Measurements from ENCODE around the gene PLXNA4. TPM values are rescaled to one million over a fixed set of nuclear protein-coding genes. Genes with fewer than 3 reads are reported as not detected.

The PLXNA4 gene
- total and polyA plus RNA-seq, 3 experiments from 2014 or later = 0.02 to 0.05 TPM; not detected in 1

DNA sequence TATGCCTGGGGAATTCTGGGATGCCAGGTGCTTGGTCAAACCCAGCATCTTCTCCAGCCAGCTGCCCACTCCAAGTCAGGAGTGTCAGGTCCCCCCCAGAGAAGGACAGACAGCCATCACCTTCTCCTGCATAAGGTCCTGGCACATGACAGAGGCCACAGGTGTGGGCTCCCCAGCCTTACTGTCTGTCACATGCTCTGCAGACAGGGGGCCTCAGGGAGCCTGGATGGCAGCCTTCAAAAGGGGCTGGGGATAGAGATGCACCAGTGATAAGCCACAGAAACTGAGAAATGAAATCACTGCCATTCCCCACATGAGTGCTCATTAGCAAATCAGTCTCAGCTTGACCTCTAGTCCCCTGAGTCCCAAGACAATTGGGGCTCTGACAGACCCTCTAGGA is 72.9 kb downstream of the PLXNA4 start:
- no peak overlapping the region for H3K4me3 ChIP-seq (ENCODE audit: low read length)
- peaks cover 0 to 1% (median 0%) of the 10 kb centered on the region in 3 donors for H3K36me3 Mint-ChIP-seq
- no peaks in the 10 kb centered on the region for H3K27me3 ChIP-seq (ENCODE audit: insufficient read depth, low read length, poor library complexity, severe bottlenecking)
- H3K4me3 Mint-ChIP-seq = no peak overlapping the region
- no peaks in the 10 kb centered on the region for H3K4me1 ChIP-seq (ENCODE audit: insufficient read depth, low read length)
- no peaks in the 10 kb centered on the region for H3K36me3 ChIP-seq (ENCODE audit: insufficient read depth, low read length)
- no peak overlapping the region for H3K27ac ChIP-seq (ENCODE audit: low read depth, low read length)
- no peaks in the 10 kb centered on the region for H3K9me3 Mint-ChIP-seq
- H3K4me1 Mint-ChIP-seq = peaks cover 0 to 4% (median 0%) of the 10 kb centered on the region in 3 donors
- peak overlapping the region in 1 of 8 donors; percentile 12 for H3K27ac Mint-ChIP-seq
- ChIA-PET CTCF (no interaction called here), POLR2A (no interaction called here)
- peaks cover 0 to 9% of the 10 kb centered on the region in 2 donors for H3K27me3 Mint-ChIP-seq
- no peak for DNase-seq
- H3K9me3 ChIP-seq (ENCODE audit: low read length) = no peaks in the 10 kb centered on the region

DNA sequence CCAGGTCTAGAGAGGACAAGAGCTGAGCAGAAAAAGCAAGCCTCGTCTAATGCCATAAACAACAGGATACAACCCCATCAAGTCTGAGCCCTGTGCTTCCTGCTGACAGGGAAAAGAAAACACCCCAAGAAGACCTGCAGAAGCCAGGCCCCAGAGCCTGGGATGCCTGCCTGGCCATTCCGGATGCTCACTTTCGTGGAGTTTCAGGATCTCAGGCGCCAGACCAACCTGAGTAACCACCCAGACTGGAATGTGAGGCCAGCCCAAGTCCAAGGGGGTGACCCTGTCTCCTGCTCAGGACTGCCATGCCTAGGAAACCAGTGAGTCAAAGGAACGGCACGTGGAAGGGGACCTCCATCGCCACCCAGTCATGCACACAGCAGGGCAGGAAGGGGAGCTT is 74.3 kb downstream of the PLXNA4 start:
- peaks cover 0 to 1% (median 0%) of the 10 kb centered on the region in 3 donors for H3K36me3 Mint-ChIP-seq
- no peak overlapping the region for H3K4me3 ChIP-seq (ENCODE audit: low read length)
- H3K4me1 Mint-ChIP-seq = peaks cover 0 to 4% (median 0%) of the 10 kb centered on the region in 3 donors
- no peak overlapping the region for H3K4me3 Mint-ChIP-seq
- no peaks in the 10 kb centered on the region for H3K9me3 Mint-ChIP-seq
- CTCF ChIA-PET = no interaction called here
- peaks cover 0 to 9% of the 10 kb centered on the region in 2 donors for H3K27me3 Mint-ChIP-seq
- no peak overlapping the region for H3K27ac ChIP-seq (ENCODE audit: low read depth, low read length)
- no peaks in the 10 kb centered on the region for H3K27me3 ChIP-seq (ENCODE audit: insufficient read depth, low read length, poor library complexity, severe bottlenecking)
- no peaks in the 10 kb centered on the region for H3K36me3 ChIP-seq (ENCODE audit: insufficient read depth, low read length)
- H3K9me3 ChIP-seq (ENCODE audit: low read length) = no peaks in the 10 kb centered on the region
- no peak overlapping the region for H3K27ac Mint-ChIP-seq
- POLR2A ChIA-PET = no interaction called here
- H3K4me1 ChIP-seq (ENCODE audit: insufficient read depth, low read length) = no peaks in the 10 kb centered on the region
- no peak for DNase-seq

DNA sequence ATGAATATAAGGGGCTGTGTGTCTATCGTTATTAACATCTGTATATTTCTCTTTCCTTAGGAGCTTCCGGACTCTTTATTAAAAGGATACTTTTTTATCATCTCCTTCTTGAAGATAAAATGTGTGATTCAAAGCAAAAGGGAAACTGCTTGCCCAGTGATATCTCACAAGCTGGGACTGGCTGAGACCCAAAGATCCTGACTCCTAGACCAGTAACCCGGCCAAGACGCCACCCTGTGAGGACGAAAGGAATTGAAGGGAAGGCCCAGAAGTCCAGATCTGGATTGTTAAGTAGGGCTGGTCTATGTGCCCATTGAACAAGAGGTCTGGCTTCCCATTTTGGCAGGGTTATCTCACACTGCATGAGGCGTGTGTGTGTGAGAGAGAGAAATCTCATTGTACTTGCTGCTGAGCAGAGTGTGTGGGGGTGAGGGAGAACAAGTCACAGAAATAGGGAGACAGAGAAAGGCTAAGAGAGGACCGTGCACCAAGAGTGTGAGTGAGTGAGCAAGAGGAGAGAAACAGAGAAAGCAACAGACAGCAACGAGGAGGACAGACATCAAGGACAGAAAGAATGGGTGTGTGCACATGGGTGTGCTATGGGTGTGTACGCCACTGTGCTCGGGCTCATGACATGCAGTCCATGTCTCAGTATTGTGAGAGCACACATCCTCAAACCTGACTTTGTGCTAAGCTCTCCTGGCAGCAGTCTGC is 75.4 kb downstream of the PLXNA4 start:
- H3K27me3 Mint-ChIP-seq = peaks cover 0 to 9% of the 10 kb centered on the region in 2 donors
- no peak overlapping the region for H3K4me3 Mint-ChIP-seq
- no peaks in the 10 kb centered on the region for H3K9me3 ChIP-seq (ENCODE audit: low read length)
- no peaks in the 10 kb centered on the region for H3K27me3 ChIP-seq (ENCODE audit: insufficient read depth, low read length, poor library complexity, severe bottlenecking)
- ChIA-PET POLR2A (no interaction called here), CTCF (no interaction called here)
- H3K9me3 Mint-ChIP-seq = no peaks in the 10 kb centered on the region
- no peak overlapping the region for H3K27ac Mint-ChIP-seq
- no peaks in the 10 kb centered on the region for H3K4me1 ChIP-seq (ENCODE audit: insufficient read depth, low read length)
- H3K27ac ChIP-seq (ENCODE audit: low read depth, low read length) = no peak overlapping the region
- peaks cover 0 to 1% (median 0%) of the 10 kb centered on the region in 3 donors for H3K36me3 Mint-ChIP-seq
- H3K36me3 ChIP-seq (ENCODE audit: insufficient read depth, low read length) = no peaks in the 10 kb centered on the region
- no peak overlapping the region for H3K4me3 ChIP-seq (ENCODE audit: low read length)
- H3K4me1 Mint-ChIP-seq = peaks cover 0 to 4% (median 0%) of the 10 kb centered on the region in 3 donors
- no peak for DNase-seq

DNA sequence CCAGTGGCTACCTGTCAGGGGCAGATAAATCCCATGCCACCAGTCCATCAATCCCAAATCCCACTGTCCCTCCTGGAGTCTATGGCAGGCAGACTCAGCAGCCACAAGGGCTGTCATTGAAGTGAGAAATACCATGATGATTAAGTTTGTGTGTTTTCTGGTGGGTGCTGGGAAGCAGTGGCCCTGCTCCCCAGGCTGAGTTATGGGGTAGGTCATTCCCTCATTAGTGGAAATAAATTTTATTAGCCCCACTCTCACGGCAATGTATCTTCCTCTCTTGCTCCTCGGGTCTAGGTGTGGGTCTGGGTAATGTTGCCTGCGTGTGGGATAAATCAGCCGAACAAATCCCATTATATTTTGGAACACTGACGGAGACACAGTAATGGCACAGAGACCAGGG is 76.8 kb downstream of the PLXNA4 start:
- POLR2A ChIA-PET = no interaction called here
- CTCF ChIA-PET = no interaction called here
- Mint-ChIP-seq H3K4me1 (peaks cover 0 to 4% (median 0%) of the 10 kb centered on the region in 3 donors), H3K4me3 (no peak overlapping the region), H3K36me3 (peaks cover 0 to 1% (median 0%) of the 10 kb centered on the region in 3 donors), H3K27me3 (peaks cover 0 to 14% of the 10 kb centered on the region in 2 donors), H3K27ac (no peak overlapping the region), H3K9me3 (no peaks in the 10 kb centered on the region)
- Histone ChIP-seq H3K9me3 (ENCODE audit: low read length) (no peaks in the 10 kb centered on the region), H3K27me3 (ENCODE audit: insufficient read depth, low read length, poor library complexity, severe bottlenecking) (no peaks in the 10 kb centered on the region), H3K36me3 (ENCODE audit: insufficient read depth, low read length) (no peaks in the 10 kb centered on the region), H3K4me1 (ENCODE audit: insufficient read depth, low read length) (no peaks in the 10 kb centered on the region), H3K4me3 (ENCODE audit: low read length) (no peak overlapping the region), H3K27ac (ENCODE audit: low read depth, low read length) (no peak overlapping the region)
- DNase-seq = no peak

DNA sequence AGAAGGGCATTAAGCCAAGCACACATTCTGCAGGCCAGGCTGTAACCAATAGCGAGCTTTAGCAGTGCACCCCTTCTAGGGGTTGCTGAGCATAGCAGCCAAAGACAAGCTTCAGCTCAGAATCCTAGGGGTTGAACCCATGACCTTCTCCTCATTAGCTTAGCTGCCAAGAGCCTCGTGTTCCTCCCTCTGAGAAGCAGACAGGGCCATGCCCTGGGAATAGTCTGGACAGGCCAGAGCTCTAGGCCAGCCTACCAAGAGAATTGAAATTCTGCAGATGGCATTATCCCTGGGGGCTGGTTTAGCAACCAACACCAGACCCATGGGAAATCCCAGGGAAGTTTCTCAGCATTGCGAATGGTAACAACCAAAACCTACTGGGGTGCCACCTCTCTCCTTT is 77.2 kb downstream of the PLXNA4 start:
- H3K27ac Mint-ChIP-seq = no peak overlapping the region
- H3K4me1 Mint-ChIP-seq = peaks cover 0 to 4% (median 0%) of the 10 kb centered on the region in 3 donors
- no peaks in the 10 kb centered on the region for H3K9me3 Mint-ChIP-seq
- no peak overlapping the region for H3K4me3 ChIP-seq (ENCODE audit: low read length)
- no peak for DNase-seq
- H3K27me3 ChIP-seq (ENCODE audit: insufficient read depth, low read length, poor library complexity, severe bottlenecking) = no peaks in the 10 kb centered on the region
- POLR2A ChIA-PET = no interaction called here
- no peak overlapping the region for H3K27ac ChIP-seq (ENCODE audit: low read depth, low read length)
- CTCF ChIA-PET = no interaction called here
- H3K36me3 Mint-ChIP-seq = peaks cover 0 to 1% (median 0%) of the 10 kb centered on the region in 3 donors
- H3K9me3 ChIP-seq (ENCODE audit: low read length) = no peaks in the 10 kb centered on the region
- H3K36me3 ChIP-seq (ENCODE audit: insufficient read depth, low read length) = no peaks in the 10 kb centered on the region
- H3K4me3 Mint-ChIP-seq = no peak overlapping the region
- H3K4me1 ChIP-seq (ENCODE audit: insufficient read depth, low read length) = no peaks in the 10 kb centered on the region
- peaks cover 0 to 14% of the 10 kb centered on the region in 2 donors for H3K27me3 Mint-ChIP-seq

DNA sequence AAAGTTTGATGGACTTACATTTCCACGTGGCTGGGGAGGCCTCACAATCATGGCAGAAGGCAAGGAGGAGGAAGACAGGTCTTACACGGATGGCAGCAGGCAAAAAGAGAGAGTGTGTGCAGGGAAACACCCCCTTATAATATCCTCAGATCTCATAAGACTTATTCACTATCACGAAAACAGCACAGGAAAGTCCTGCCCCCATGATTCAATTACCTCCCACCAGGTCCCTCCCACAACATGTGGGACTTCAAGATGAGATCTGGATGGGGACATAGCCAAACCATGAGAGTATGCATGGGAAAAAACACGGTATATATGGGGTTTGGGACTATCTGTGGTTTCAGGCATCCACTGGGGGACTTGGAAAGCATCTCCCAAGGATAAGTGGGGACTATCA is 78.0 kb downstream of the PLXNA4 start:
- no peaks in the 10 kb centered on the region for H3K9me3 ChIP-seq (ENCODE audit: low read length)
- H3K4me3 ChIP-seq (ENCODE audit: low read length) = no peak overlapping the region
- H3K36me3 ChIP-seq (ENCODE audit: insufficient read depth, low read length) = no peaks in the 10 kb centered on the region
- no peak overlapping the region for H3K27ac ChIP-seq (ENCODE audit: low read depth, low read length)
- peaks cover 0 to 2% (median 0%) of the 10 kb centered on the region in 5 donors for H3K9me3 Mint-ChIP-seq
- ChIA-PET POLR2A (no interaction called here), CTCF (no interaction called here)
- DNase-seq = no peak
- H3K4me1 Mint-ChIP-seq = peaks cover 0 to 4% (median 0%) of the 10 kb centered on the region in 3 donors
- no peaks in the 10 kb centered on the region for H3K4me1 ChIP-seq (ENCODE audit: insufficient read depth, low read length)
- H3K27ac Mint-ChIP-seq = no peak overlapping the region
- peaks cover 0 to 1% (median 0%) of the 10 kb centered on the region in 3 donors for H3K36me3 Mint-ChIP-seq
- H3K27me3 ChIP-seq (ENCODE audit: insufficient read depth, low read length, poor library complexity, severe bottlenecking) = no peaks in the 10 kb centered on the region
- peaks cover 0 to 14% of the 10 kb centered on the region in 2 donors for H3K27me3 Mint-ChIP-seq
- no peak overlapping the region for H3K4me3 Mint-ChIP-seq

DNA sequence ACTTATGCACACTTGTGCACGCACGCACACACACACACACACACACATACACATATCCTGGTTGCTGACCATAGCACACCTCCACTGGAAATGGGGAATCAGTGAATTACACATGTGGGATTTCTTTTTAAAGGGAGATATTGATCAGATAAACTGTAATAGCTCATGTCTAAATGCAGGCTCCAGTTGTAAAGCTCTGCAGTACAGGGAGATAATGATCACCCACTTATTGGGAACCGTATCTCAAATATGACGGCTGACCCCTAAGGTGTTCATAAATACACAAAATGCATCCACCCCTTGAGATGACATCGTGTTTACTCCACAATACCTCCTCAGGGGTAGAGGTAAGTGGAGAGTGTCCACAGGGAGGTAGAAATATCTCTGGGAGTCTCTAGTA is 79.2 kb downstream of the PLXNA4 start:
- CTCF ChIA-PET = interaction anchor here (1.2 kb wide), 1 partner anchor 103 kb away, joined by 3 read pairs; no protein-coding TSS in a partner anchor
- peaks cover 0 to 7% (median 6%) of the 10 kb centered on the region in 3 donors for H3K4me1 Mint-ChIP-seq
- H3K27me3 ChIP-seq (ENCODE audit: insufficient read depth, low read length, poor library complexity, severe bottlenecking) = no peaks in the 10 kb centered on the region
- H3K27ac ChIP-seq (ENCODE audit: low read depth, low read length) = no peak overlapping the region
- no peak overlapping the region for H3K4me3 Mint-ChIP-seq
- H3K36me3 ChIP-seq (ENCODE audit: insufficient read depth, low read length) = no peaks in the 10 kb centered on the region
- H3K9me3 Mint-ChIP-seq = peaks cover 0 to 2% (median 0%) of the 10 kb centered on the region in 5 donors
- H3K4me3 ChIP-seq (ENCODE audit: low read length) = no peak overlapping the region
- peaks cover 0 to 14% of the 10 kb centered on the region in 2 donors for H3K27me3 Mint-ChIP-seq
- H3K9me3 ChIP-seq (ENCODE audit: low read length) = no peaks in the 10 kb centered on the region
- H3K27ac Mint-ChIP-seq = no peak overlapping the region
- POLR2A ChIA-PET = no interaction called here
- no peaks in the 10 kb centered on the region for H3K4me1 ChIP-seq (ENCODE audit: insufficient read depth, low read length)
- peaks cover 0 to 1% (median 0%) of the 10 kb centered on the region in 3 donors for H3K36me3 Mint-ChIP-seq
- no peak for DNase-seq

DNA sequence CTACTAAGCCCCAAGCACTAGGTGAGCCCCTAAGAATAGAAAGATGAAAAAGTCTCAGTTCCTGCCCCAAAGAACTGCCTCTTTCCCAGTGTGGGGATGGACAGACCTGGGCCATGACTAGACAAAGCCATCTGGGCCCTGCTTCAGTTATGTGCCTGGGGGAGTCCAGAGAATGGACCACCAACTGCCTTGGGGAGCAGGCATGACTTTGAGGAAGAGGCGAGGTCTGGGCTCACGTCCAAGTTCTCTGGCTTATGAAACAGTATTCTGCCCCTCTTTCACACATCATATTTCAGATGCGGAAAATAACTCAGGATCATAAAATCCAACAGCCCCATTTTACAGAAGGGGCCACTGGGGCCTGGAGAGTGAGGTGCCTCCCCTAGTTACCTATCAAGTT is 80.3 kb downstream of the PLXNA4 start:
- CTCF ChIA-PET = interaction anchor here (1.2 kb wide), 1 partner anchor 102 kb away, joined by 3 read pairs; no protein-coding TSS in a partner anchor
- Histone ChIP-seq H3K4me1 (ENCODE audit: insufficient read depth, low read length) (no peaks in the 10 kb centered on the region), H3K36me3 (ENCODE audit: insufficient read depth, low read length) (no peaks in the 10 kb centered on the region), H3K9me3 (ENCODE audit: low read length) (no peaks in the 10 kb centered on the region), H3K27ac (ENCODE audit: low read depth, low read length) (no peak overlapping the region), H3K4me3 (ENCODE audit: low read length) (no peak overlapping the region), H3K27me3 (ENCODE audit: insufficient read depth, low read length, poor library complexity, severe bottlenecking) (no peaks in the 10 kb centered on the region)
- POLR2A ChIA-PET = no interaction called here
- H3K36me3 Mint-ChIP-seq = no peaks in the 10 kb centered on the region
- H3K4me1 Mint-ChIP-seq = peaks cover 0 to 10% (median 8%) of the 10 kb centered on the region in 3 donors
- peaks cover 0 to 14% of the 10 kb centered on the region in 2 donors for H3K27me3 Mint-ChIP-seq
- H3K4me3 Mint-ChIP-seq = no peak overlapping the region
- peaks cover 0 to 2% (median 0%) of the 10 kb centered on the region in 5 donors for H3K9me3 Mint-ChIP-seq
- no peak for DNase-seq
- no peak overlapping the region for H3K27ac Mint-ChIP-seq

Measured in CD8-positive, alpha-beta memory T cell (primary cell).